Activated CD4-positive, alpha-beta T cell treated with anti-CD3 and anti-CD28 coated beads for 4 hours (primary cell): Measurements from ENCODE around the gene COL4A6.

Experiments used
- DNase-seq, 2 donors: peaks; one replicate each; pipeline ENCODE4 v3.0.0-alpha.2; 2020

The COL4A6 gene

GRCh38 chrX:108138814-108139702 is 299.2 kb downstream of the COL4A6 start:
- no peak for DNase-seq

GRCh38 chrX:108134724-108135123 is 303.5 kb downstream of the COL4A6 start:
- DNase-seq, result no peak

- no peak for DNase-seq
Measured at GRCh38 chrX:108132876-108133275, 305.3 kb downstream of the COL4A6 start.

- no peak for DNase-seq
Measured at GRCh38 chrX:108132034-108132433, 306.2 kb downstream of the COL4A6 start.

GRCh38 chrX:108131471-108131870 is 306.8 kb downstream of the COL4A6 start:
- DNase-seq, result no peak

GRCh38 chrX:108130889-108131288 is 307.3 kb downstream of the COL4A6 start:
- DNase-seq, result no peak

GRCh38 chrX:108127152-108127551 is 311.1 kb downstream of the COL4A6 start:
- no peak for DNase-seq

- no peak for DNase-seq
Measured at GRCh38 chrX:108126661-108127060, 311.6 kb downstream of the COL4A6 start.

- DNase-seq, result no peak
Measured at GRCh38 chrX:108123591-108124366, 314.4 kb downstream of the COL4A6 start.

- DNase-seq, result no peak
Measured at GRCh38 chrX:108122748-108123147, 315.5 kb downstream of the COL4A6 start.

GRCh38 chrX:108121291-108121690 is 316.9 kb downstream of the COL4A6 start:
- DNase-seq, result no peak

GRCh38 chrX:108117988-108118387 is 320.2 kb downstream of the COL4A6 start:
- no peak for DNase-seq

- DNase-seq, result no peak
Measured at GRCh38 chrX:108114541-108114940, 323.7 kb downstream of the COL4A6 start.
